Measurements from ENCODE around the gene TRIM54.

DNA sequence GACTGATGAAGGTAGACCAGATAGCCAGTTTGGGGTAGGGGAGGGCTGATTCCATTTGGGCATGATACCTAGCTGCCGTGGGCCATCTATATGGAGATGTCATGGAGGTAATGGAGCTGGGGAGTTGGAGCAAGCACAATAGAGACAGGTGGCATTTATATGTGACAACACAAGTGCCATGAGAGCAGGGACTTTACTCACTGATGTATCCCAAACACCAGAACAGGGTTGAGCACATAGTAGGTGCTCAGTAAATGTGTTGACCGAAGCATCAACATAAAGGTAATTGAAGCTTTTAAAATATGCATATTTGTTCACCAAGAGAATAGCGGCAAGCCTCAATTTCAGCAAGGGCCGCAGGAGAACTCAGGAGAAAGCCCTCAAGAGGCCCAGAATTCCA, 34.3 kb upstream of the TRIM54 start:
- TF ChIP-seq CTCF (conservative IDR thresholded peaks at IDR 0.05) (no peak), EZH2 (IDR thresholded peaks at IDR 0.05; ENCODE audit: low read depth) (no peak)
